ENCODE measurements around the gene WWC1.

Gene WWC1

DNA sequence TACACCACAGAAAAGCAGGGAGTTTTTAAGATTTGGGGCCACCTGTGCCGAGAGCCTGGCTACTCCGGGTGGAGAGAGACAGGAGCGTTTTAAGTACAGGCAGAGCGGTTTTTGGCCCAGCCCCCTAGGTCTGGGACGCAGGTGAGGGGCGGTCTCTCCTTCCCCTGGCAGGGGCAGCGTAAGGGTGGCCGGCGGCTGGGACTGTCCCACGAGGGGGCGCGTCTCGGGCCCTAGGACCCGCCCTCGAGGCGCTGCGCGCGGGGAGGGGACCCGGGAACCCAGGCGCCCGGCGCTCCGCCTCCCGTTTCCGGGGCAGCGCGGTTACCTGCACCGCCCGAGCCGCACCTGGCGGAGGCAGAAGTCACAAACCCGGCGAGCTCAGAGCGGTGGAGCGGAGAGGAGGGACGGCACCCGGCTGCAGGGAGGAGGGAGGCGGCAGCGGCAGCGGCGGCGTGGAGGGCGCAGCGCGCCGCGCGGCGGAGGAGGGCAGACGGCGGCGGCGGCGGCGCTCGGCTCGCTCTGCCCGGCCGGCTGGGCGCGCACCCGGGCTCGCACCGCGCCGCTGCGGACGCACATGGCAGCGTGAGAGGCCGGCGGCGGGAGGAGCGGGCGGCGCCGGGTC lies at the start of gene WWC1:
TSS of gene WWC1 (plus strand) at position 304 of the 622 bp plus-strand sequence. CDS start 508 bp downstream, outside the sequence.
- peak within 1 kb of the TSS; percentile 84 for H3K27ac ChIP-seq

DNA sequence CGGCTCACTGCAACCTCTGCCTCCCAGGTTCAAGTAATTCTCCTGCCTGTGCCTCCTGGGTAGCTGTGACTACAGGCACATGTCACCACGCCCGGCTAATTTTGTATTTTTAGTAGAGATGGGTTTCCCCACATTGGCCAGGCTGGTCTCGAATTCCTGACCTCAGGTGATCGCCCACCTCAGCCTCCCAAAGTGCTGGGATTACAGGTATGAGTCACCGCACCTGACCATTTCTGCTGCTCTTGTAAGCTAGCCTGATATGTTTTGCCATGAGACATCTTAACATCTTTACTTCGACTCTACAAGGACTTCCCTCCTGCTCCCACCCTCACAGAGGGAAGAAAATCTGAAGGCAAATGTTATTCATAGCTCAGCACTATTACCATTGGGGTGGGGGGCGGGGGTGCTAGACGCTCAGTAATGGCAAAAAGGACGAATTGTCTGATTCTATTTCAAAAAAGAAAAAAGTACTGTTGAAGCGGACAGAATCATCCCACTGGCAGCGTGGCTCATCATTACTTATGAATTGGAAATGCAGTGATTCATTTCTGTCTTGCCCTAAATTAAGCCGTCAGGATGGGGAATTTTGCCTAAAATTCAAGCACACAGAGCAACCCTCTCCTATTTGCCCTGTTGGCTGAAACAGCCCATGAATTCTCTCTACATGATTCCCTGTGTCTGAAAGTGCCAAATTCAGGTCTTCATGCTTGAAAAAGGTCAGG lies 46.4 kb upstream of the WWC1 start:
- H3K27ac ChIP-seq: no peak overlapping the region

More for the DNA sequence above, at the start of gene WWC1:
- TF ChIP-seq, protein P1, sequence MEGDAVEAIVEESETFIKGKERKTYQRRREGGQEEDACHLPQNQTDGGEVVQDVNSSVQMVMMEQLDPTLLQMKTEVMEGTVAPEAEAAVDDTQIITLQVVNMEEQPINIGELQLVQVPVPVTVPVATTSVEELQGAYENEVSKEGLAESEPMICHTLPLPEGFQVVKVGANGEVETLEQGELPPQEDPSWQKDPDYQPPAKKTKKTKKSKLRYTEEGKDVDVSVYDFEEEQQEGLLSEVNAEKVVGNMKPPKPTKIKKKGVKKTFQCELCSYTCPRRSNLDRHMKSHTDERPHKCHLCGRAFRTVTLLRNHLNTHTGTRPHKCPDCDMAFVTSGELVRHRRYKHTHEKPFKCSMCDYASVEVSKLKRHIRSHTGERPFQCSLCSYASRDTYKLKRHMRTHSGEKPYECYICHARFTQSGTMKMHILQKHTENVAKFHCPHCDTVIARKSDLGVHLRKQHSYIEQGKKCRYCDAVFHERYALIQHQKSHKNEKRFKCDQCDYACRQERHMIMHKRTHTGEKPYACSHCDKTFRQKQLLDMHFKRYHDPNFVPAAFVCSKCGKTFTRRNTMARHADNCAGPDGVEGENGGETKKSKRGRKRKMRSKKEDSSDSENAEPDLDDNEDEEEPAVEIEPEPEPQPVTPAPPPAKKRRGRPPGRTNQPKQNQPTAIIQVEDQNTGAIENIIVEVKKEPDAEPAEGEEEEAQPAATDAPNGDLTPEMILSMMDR (conservative IDR thresholded peaks at IDR 0.05): peak; percentile 47

DNA sequence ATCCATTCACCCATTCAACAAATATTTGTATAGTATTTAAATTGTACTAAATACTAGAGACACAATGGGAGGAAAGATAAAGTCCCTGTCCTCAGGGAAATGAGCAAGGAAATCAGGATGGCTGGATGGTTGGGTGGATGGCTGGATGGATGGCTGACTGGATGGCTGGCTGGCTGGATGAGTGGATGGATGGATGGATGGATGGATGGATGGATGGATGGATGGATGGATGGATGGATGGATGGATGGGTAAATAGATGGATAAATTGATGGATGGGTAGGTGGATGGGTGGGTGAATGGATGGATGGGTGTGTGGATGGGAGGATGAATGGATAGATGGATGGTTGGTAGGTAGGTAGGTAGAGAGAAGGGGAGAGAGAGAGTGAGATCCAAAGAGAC lies 41.5 kb upstream of the WWC1 start:
- TF ChIP-seq, protein P1 (conservative IDR thresholded peaks at IDR 0.05): no peak

More for the DNA sequence above, 46.4 kb upstream of the WWC1 start:
- TF ChIP-seq, protein P1 (conservative IDR thresholded peaks at IDR 0.05): no peak

DNA sequence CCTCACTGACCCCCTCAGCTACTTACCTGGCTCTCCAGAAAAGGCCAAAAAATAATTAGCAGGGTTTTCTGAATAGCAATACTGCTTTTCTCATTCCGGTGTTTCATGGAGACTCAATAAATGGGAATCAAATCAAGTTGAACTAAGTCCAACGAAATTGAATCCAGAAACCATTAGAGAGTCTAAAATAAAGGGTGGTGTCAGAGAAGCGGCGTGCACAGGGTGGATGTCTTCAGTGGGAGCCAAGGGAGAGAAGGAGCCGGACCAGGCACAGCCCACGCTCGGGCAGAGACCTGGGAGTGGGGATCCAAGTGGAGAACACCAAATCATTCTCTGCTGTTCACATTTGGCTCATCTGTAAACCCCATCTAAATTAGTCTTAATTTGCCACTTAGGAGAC lies 40.2 kb upstream of the WWC1 start:
- TF ChIP-seq, protein P1 (conservative IDR thresholded peaks at IDR 0.05): no peak
- no peak overlapping the region for H3K27ac ChIP-seq

More for the DNA sequence above, 41.5 kb upstream of the WWC1 start:
- no peak overlapping the region for H3K27ac ChIP-seq

DNA sequence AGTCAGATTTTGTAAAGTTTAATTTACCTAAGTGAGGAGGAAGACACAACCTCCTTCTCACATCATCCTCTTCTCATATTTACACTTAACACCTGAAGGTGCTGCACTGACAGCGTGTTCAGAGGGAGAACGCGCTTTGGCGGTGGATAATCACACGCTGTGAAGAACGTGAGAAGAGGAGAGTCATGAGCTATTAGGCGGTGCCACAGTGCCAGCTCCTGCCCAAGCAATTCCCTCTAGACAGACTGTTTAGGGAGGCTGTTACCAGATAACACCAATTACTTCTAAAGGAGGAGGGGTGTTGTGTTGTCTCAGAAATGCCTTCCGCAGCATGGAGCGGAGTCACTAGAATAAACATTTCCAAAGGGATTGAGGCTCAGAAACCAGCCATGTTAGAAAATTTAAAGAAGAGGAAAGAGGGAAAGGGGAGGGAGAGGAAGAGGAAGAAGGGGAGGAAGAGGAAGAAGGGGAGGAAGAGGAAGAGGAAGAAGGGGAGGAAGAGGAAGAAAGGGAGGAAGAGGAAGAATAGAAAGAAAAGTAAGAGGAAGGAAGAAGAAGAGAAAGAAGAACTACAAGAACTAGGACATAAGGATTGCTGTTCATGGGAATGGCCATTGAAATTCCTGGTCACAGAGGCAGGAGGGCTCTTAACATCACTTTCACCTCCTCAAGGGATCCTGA lies 37.3 kb upstream of the WWC1 start:
- H3K27ac ChIP-seq: no peak overlapping the region
- TF ChIP-seq, protein P1 (conservative IDR thresholded peaks at IDR 0.05): no peak

DNA sequence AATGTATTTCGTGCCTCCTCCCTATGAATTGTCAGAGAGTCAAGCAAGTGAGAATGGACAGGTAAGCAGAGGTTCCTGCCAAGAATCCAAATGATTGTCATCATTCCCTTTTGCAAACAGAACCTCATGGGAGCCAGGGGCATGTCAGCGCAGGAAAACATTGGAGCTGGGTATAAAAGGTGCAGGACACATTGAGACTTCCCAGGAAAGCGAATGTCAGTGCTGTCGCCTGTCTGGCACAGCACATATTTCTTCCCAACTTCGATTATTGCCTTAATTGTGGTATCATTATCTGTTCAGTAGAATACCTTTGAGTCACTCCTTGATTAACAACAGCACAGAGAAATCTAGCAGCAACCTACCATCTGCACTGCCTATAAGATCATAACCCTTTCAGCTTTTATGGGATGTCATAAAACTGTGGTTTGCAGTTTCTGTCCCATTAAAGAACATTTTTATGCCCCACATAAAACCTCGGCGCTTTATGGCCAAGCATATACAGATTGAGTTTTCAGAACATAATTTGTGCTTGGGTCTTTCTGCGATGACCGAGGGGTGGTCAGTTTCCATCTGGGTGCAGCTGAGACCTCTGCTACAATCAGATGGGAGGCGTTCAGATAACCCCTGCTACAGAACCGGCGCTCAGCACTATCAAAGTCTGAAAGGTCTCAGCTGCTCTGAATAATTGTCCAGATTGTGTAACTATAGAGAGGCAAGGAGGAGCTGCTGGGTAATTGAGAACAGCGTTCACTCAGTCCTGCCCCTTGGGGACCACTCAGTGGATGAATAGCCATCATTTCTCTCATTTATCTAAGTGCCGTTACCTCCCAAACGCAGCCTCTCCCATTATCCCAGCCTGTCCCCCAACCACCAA lies 30.9 kb upstream of the WWC1 start:
- H3K27ac ChIP-seq: peak overlapping the region; percentile 28
- TF ChIP-seq, protein P1 (conservative IDR thresholded peaks at IDR 0.05): no peak
